Body of pancreas (tissue), 4 donors: ENCODE results near the gene NGF. TPM values are rescaled to one million over a fixed set of nuclear protein-coding genes. Genes with fewer than 3 reads are reported as not detected.

Source experiments
- ATAC-seq: fragments of 150-250 bp; one replicate; pipeline ENCODE4 v1.9.1; 2016
- DNase-seq, 4 donors: peaks; one replicate each; pipeline ENCODE4 v3.0.0-alpha.2; 2019
- H3K27ac ChIP-seq, 4 donors: fragments of 200-600 bp; sonication (generic); 1 replicate in 3 of 4; 2 replicates in 1 of 4; pipeline versions ENCODE4 v1.5.1 to v1.6.1; 2016 to 2019; ENCODE audit warnings: mild to moderate bottlenecking in 1 of 4, mixed read lengths in 1 of 4, moderate library complexity in 1 of 4
- H3K27me3 ChIP-seq, 2 donors: fragments of 200-600 bp; sonication (generic); one replicate each; pipeline ENCODE4 v1.6.0; 2016; ENCODE audit warnings: mild to moderate bottlenecking in 1 of 2
- H3K36me3 ChIP-seq, 2 donors: fragments of 200-600 bp; sonication (generic); replicated peaks in 1 of 2; 2 replicates each; pipeline ENCODE4 v1.5.1; 2016; ENCODE audit warnings: low read depth in 2 of 2; ENCODE audit not compliant: insufficient read depth in 1 of 2
- H3K4me1 ChIP-seq: fragments of 200-600 bp; sonication (generic); one replicate; pipeline ENCODE4 v1.6.0; 2016
- H3K4me3 ChIP-seq, 2 donors: fragments of 200-600 bp; sonication (generic); 1 replicate in 1 of 2; 2 replicates in 1 of 2; pipeline ENCODE4 v1.5.1; 2016 to 2019
- H3K9me3 ChIP-seq, 3 donors: fragments of 200-600 bp; sonication (generic); 1 replicate in 2 of 3; 2 replicates in 1 of 3; pipeline ENCODE4 v1.5.1; 2016
- CTCF ChIP-seq, 7 experiments: fragments of 450-650 bp in 4 of 7; fragments of 200-600 bp in 3 of 7; sonication (generic) in 3 of 7; IDR thresholded peaks; one replicate each; pipeline ENCODE4 v1.5.1; 2016 to 2019; ENCODE audit warnings: antibody characterized with exemption in 7 of 7
- POLR2A ChIP-seq, 3 donors: fragments of 450-650 bp; IDR thresholded peaks; one replicate each; pipeline ENCODE4 v1.6.1; 2016; ENCODE audit warnings: antibody characterized with exemption in 3 of 3, mild to moderate bottlenecking in 2 of 3
- WGBS, 2 donors: methylation state at CpG; one replicate each; pipeline ENCODE4 v1.1.5; 2017; 5-methylcytosine and 5-hydroxymethylcytosine counted together
- intact Hi-C: fragments of 100-400 bp; cut with DNase I; formaldehyde crosslinking; loops from one replicate; pipeline ENCODE4 v1.15.1; 2023
- total RNA-seq, 2 donors: library from RNA; depleted of rRNA; stranded (reverse); fragments of >200 nt; gene quantifications; one replicate each; pipeline ENCODE4 v1.1.0, GENCODE V29; 2016

NGF gene
- total RNA-seq, 2 donors from 2014 or later, result 3.6 TPM; not detected in 1

GRCh38 chr1:115299266-115299665 is 38.8 kb downstream of the NGF start:
- Histone ChIP-seq H3K9me3 (no peaks in the 10 kb centered on the region), H3K36me3 (no peaks in the 10 kb centered on the region), H3K27ac (no peak overlapping the region), H3K4me3 (no peak overlapping the region), H3K4me1 (no peaks in the 10 kb centered on the region), H3K27me3 (no peaks in the 10 kb centered on the region)
- no peak for ATAC-seq
- WGBS, 2 donors, result 82 to 88% methylated on average over 2 of the region's 2 CpGs
- DNase-seq, result no peak
- TF ChIP-seq POLR2A (IDR thresholded peaks at IDR 0.05), result no peak
- intact Hi-C loops, result no loop called here

GRCh38 chr1:115296981-115297380 is 41.1 kb downstream of the NGF start:
- DNase-seq (no peak), ATAC-seq (no peak)
- H3K27ac ChIP-seq, result no peak overlapping the region
- TF ChIP-seq POLR2A (IDR thresholded peaks at IDR 0.05), result no peak
- intact Hi-C loops, result no loop called here
- H3K4me3 ChIP-seq, result no peak overlapping the region
- 91 to 97% methylated on average over 2 of the region's 2 CpGs for WGBS, 2 donors
- no peaks in the 10 kb centered on the region for H3K4me1 ChIP-seq
- no peaks in the 10 kb centered on the region for H3K9me3 ChIP-seq
- no peaks in the 10 kb centered on the region for H3K36me3 ChIP-seq
- H3K27me3 ChIP-seq, result no peaks in the 10 kb centered on the region

GRCh38 chr1:115295904-115296696 is 41.9 kb downstream of the NGF start:
- Histone ChIP-seq H3K27ac (no peak overlapping the region), H3K4me3 (no peak overlapping the region), H3K36me3 (no peaks in the 10 kb centered on the region), H3K27me3 (no peaks in the 10 kb centered on the region), H3K9me3 (no peaks in the 10 kb centered on the region), H3K4me1 (no peaks in the 10 kb centered on the region)
- WGBS, 2 donors, result 71 to 93% methylated on average over 3 of the region's 3 CpGs
- no peak for DNase-seq
- intact Hi-C loops, result no loop called here
- no peak for ATAC-seq
- TF ChIP-seq CTCF (IDR thresholded peaks at IDR 0.05) (no peak), POLR2A (IDR thresholded peaks at IDR 0.05) (no peak)

- no peaks in the 10 kb centered on the region for H3K4me1 ChIP-seq
- no peaks in the 10 kb centered on the region for H3K9me3 ChIP-seq
- H3K27ac ChIP-seq, result no peak overlapping the region
- ATAC-seq (no peak), DNase-seq (no peak)
- intact Hi-C loops, result no loop called here
- H3K4me3 ChIP-seq, result no peak overlapping the region
- H3K36me3 ChIP-seq, result no peaks in the 10 kb centered on the region
- no peak for TF ChIP-seq CTCF (IDR thresholded peaks at IDR 0.05)
- TF ChIP-seq POLR2A (IDR thresholded peaks at IDR 0.05), result no peak
- 83 to 92% methylated on average over 3 of the region's 3 CpGs for WGBS, 2 donors
- H3K27me3 ChIP-seq, result no peaks in the 10 kb centered on the region
Observed at GRCh38 chr1:115293899-115294298, 44.1 kb downstream of the NGF start.

GRCh38 chr1:115293006-115293405 is 45.0 kb downstream of the NGF start:
- DNase-seq (no peak), ATAC-seq (no peak)
- Histone ChIP-seq H3K36me3 (no peaks in the 10 kb centered on the region), H3K27me3 (no peaks in the 10 kb centered on the region), H3K9me3 (no peaks in the 10 kb centered on the region), H3K27ac (no peak overlapping the region), H3K4me3 (no peak overlapping the region), H3K4me1 (no peaks in the 10 kb centered on the region)
- intact Hi-C loops, result no loop called here
- 85 to 89% methylated on average over 5 of the region's 5 CpGs for WGBS, 2 donors
- TF ChIP-seq POLR2A (IDR thresholded peaks at IDR 0.05), result no peak
- no peak for TF ChIP-seq CTCF (IDR thresholded peaks at IDR 0.05)

- no peaks in the 10 kb centered on the region for H3K36me3 ChIP-seq
- no peaks in the 10 kb centered on the region for H3K4me1 ChIP-seq
- no peaks in the 10 kb centered on the region for H3K27me3 ChIP-seq
- ATAC-seq (no peak), DNase-seq (no peak)
- no peak overlapping the region for H3K27ac ChIP-seq
- TF ChIP-seq POLR2A (IDR thresholded peaks at IDR 0.05) (no peak), CTCF (IDR thresholded peaks at IDR 0.05) (no peak)
- no peak overlapping the region for H3K4me3 ChIP-seq
- 73 to 85% methylated on average over 5 of the region's 5 CpGs for WGBS, 2 donors
- no peaks in the 10 kb centered on the region for H3K9me3 ChIP-seq
- intact Hi-C loops, result no loop called here
Observed at GRCh38 chr1:115291741-115292140, 46.3 kb downstream of the NGF start.
